Gastroesophageal sphincter (tissue), 3 donors: Measurements from ENCODE around the gene RHBDD1.

ENCODE experiments used
- POLR2AphosphoS5 ChIP-seq: sonication (generic); formaldehyde crosslinking; IDR thresholded peaks from one replicate; pipeline ENCODE4 v1.6.1; 2017; ENCODE audit warnings: antibody characterized with exemption
- TF ChIP-seq, protein P1 (sequence below), 4 experiments: fragments of 200-600 bp in 2 of 4; fragments of 450-650 bp in 2 of 4; sonication (generic) in 1 of 4; IDR thresholded peaks; one replicate each; pipeline ENCODE4 v1.5.1; 2017 to 2019; ENCODE audit warnings: antibody characterized with exemption in 4 of 4, mild to moderate bottlenecking in 2 of 4, moderate library complexity in 2 of 4

DNA sequence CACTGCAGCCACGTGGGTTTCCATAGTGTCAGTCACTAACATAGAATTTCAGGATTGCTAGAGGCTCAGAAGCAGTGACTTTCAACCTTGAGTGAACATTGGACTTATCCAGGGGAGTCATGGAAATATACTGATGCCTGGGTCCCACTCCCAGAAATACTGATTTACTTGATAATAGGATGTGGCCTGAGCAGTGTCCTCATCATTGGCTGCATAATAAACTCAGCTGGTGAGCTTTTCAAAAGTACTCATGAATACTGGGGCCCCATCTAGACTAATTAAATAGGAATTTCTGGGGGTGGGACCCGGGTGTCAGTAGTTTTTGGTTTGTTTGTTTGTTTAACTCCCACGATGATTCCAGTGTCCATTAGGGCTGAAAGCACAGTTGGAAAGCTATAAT lies 186.8 kb downstream of the RHBDD1 start:
- TF ChIP-seq, protein P1, sequence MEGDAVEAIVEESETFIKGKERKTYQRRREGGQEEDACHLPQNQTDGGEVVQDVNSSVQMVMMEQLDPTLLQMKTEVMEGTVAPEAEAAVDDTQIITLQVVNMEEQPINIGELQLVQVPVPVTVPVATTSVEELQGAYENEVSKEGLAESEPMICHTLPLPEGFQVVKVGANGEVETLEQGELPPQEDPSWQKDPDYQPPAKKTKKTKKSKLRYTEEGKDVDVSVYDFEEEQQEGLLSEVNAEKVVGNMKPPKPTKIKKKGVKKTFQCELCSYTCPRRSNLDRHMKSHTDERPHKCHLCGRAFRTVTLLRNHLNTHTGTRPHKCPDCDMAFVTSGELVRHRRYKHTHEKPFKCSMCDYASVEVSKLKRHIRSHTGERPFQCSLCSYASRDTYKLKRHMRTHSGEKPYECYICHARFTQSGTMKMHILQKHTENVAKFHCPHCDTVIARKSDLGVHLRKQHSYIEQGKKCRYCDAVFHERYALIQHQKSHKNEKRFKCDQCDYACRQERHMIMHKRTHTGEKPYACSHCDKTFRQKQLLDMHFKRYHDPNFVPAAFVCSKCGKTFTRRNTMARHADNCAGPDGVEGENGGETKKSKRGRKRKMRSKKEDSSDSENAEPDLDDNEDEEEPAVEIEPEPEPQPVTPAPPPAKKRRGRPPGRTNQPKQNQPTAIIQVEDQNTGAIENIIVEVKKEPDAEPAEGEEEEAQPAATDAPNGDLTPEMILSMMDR (IDR thresholded peaks at IDR 0.05), result no peak
- no peak for TF ChIP-seq POLR2AphosphoS5
